Measurements from ENCODE around the gene AKAP13.

AKAP13 gene

GRCh38 chr15:85515212-85515611 lies 134.8 kb downstream of the AKAP13 start:
- no peak overlapping the region for H3K4me3 ChIP-seq (ENCODE audit: low read depth, low read length)
- CTCF ChIA-PET: interaction anchor here (1.4 kb wide), 1 partner anchor 9 kb away, joined by 9 read pairs; no protein-coding TSS in a partner anchor
- POLR2A ChIA-PET: no interaction called here
- no peak for TF ChIP-seq CTCF (IDR thresholded peaks at IDR 0.05; ENCODE audit: insufficient read depth, low read length, missing control alignments)
- no peak for DNase-seq (ENCODE audit: low read depth, low spot score)

- CTCF ChIA-PET: interaction anchor here (1.2 to 2.2 kb wide), 2 partner anchors 11 to 221 kb away, joined by 4 to 7 read pairs; no protein-coding TSS in a partner anchor
- no peak for TF ChIP-seq CTCF (IDR thresholded peaks at IDR 0.05; ENCODE audit: insufficient read depth, low read length, missing control alignments)
- H3K4me3 ChIP-seq (ENCODE audit: low read depth, low read length): no peak overlapping the region
- DNase-seq (ENCODE audit: low read depth, low spot score): no peak
- POLR2A ChIA-PET: no interaction called here
Observed at GRCh38 chr15:85517086-85517485, 136.7 kb downstream of the AKAP13 start.

GRCh38 chr15:85518979-85519761 lies 138.8 kb downstream of the AKAP13 start:
- H3K4me3 ChIP-seq (ENCODE audit: low read depth, low read length): no peak overlapping the region
- CTCF ChIA-PET: no interaction called here
- no peak for TF ChIP-seq CTCF (IDR thresholded peaks at IDR 0.05; ENCODE audit: insufficient read depth, low read length, missing control alignments)
- POLR2A ChIA-PET: no interaction called here
- DNase-seq (ENCODE audit: low read depth, low spot score): no peak

GRCh38 chr15:85520650-85521049 lies 140.2 kb downstream of the AKAP13 start:
- H3K4me3 ChIP-seq (ENCODE audit: low read depth, low read length): no peak overlapping the region
- ChIA-PET POLR2A (no interaction called here), CTCF (interaction anchor here (1.2 to 1.7 kb wide), 2 partner anchors 12 to 16 kb away, joined by 4 to 12 read pairs; no protein-coding TSS in a partner anchor)
- no peak for DNase-seq (ENCODE audit: low read depth, low spot score)
- TF ChIP-seq CTCF (IDR thresholded peaks at IDR 0.05; ENCODE audit: insufficient read depth, low read length, missing control alignments): no peak

- no peak overlapping the region for H3K4me3 ChIP-seq (ENCODE audit: low read depth, low read length)
- POLR2A ChIA-PET: interaction anchor here (0.6 kb wide), 1 partner anchor 190 kb away, joined by 3 read pairs; no protein-coding TSS in a partner anchor
- no peak for DNase-seq (ENCODE audit: low read depth, low spot score)
- CTCF ChIA-PET: interaction anchor here (0.8 to 3.0 kb wide), 3 partner anchors 18 to 227 kb away, joined by 3 to 19 read pairs (median 9); no protein-coding TSS in a partner anchor
- TF ChIP-seq CTCF (IDR thresholded peaks at IDR 0.05; ENCODE audit: insufficient read depth, low read length, missing control alignments): no peak
Observed at GRCh38 chr15:85523530-85523929, 143.1 kb downstream of the AKAP13 start.

GRCh38 chr15:85525755-85526154 lies 145.4 kb downstream of the AKAP13 start:
- ChIA-PET POLR2A (no interaction called here), CTCF (interaction anchor here (1.5 to 1.6 kb wide), 2 partner anchors 14 to 20 kb away, joined by 3 to 4 read pairs; no protein-coding TSS in a partner anchor)
- H3K4me3 ChIP-seq (ENCODE audit: low read depth, low read length): no peak overlapping the region
- no peak for TF ChIP-seq CTCF (IDR thresholded peaks at IDR 0.05; ENCODE audit: insufficient read depth, low read length, missing control alignments)
- no peak for DNase-seq (ENCODE audit: low read depth, low spot score)
